Pulmonary artery endothelial cell (primary cell): ENCODE data around the gene PER1. TPM values are rescaled to one million over a fixed set of nuclear protein-coding genes. Genes with fewer than 3 reads are reported as not detected.
"Not testable (repeated sequence)": the region's sequence is repeated elsewhere in the genome, so short reads cannot be mapped to it uniquely, and the experiment has no call there.

ENCODE experiments used
- DNase-seq: peaks from one replicate; pipeline ENCODE4 v3.0.0-alpha.2; 2011; ENCODE audit warnings: low read depth, low spot score
- total RNA-seq: library from RNA; depleted of rRNA; stranded (reverse); fragments of >200 nt; gene quantifications from 2 replicates; pipeline ENCODE4 v1.2.3, GENCODE V29; 2014

Gene PER1
- total RNA-seq, result 8.0 and 11.3 TPM in 2 replicates

- peak; percentile 74 for DNase-seq
Observed at GRCh38 chr17:8152112-8152775, at the start of gene PER1. Gene PER1 (minus strand): TSS chr17:8152404. CDS start chr17:8150706, 1,698 bp downstream.

GRCh38 chr17:8192070-8192815 is 40.0 kb upstream of the PER1 start:
- peak; percentile 76 for DNase-seq

GRCh38 chr17:8190506-8190905 is 38.3 kb upstream of the PER1 start:
- no peak for DNase-seq

GRCh38 chr17:8189711-8190477 is 37.7 kb upstream of the PER1 start, which contains the start of gene BORCS6:
Gene BORCS6 (minus strand): TSS chr17:8190180. CDS start chr17:8190140, 40 bp downstream.
- DNase-seq, result peak; percentile 97

- no peak for DNase-seq
Observed at GRCh38 chr17:8189041-8189710, 37.0 kb upstream of the PER1 start.

- no peak for DNase-seq
Observed at GRCh38 chr17:8188263-8188839, 36.1 kb upstream of the PER1 start.

- DNase-seq, result peak; percentile 93
Observed at GRCh38 chr17:8187517-8188262, 35.5 kb upstream of the PER1 start.

- peak; percentile 80 for DNase-seq
Observed at GRCh38 chr17:8186787-8187516, 34.7 kb upstream of the PER1 start.

- no peak for DNase-seq
Observed at GRCh38 chr17:8186446-8186786, 34.2 kb upstream of the PER1 start.

- no peak for DNase-seq
Observed at GRCh38 chr17:8185582-8186445, 33.6 kb upstream of the PER1 start.

- no peak for DNase-seq
Observed at GRCh38 chr17:8176998-8177731, 25.0 kb upstream of the PER1 start.

GRCh38 chr17:8176197-8176940 is 24.2 kb upstream of the PER1 start, which contains the start of gene TMEM107:
Gene TMEM107 (minus strand): TSS chr17:8176380. CDS start chr17:8176286, 94 bp downstream.
- no peak for DNase-seq

GRCh38 chr17:8175795-8176196 is 23.6 kb upstream of the PER1 start:
- DNase-seq, result no peak

GRCh38 chr17:8173871-8174322 is 21.7 kb upstream of the PER1 start:
- DNase-seq, result no peak

- peak; percentile 88 for DNase-seq
Observed at GRCh38 chr17:8173056-8173870, 21.1 kb upstream of the PER1 start.

- not testable (repeated sequence) for DNase-seq
Observed at GRCh38 chr17:8170186-8170585, 18.0 kb upstream of the PER1 start.
